ENCODE results near the gene TTC7B. TPM values are rescaled to one million over a fixed set of nuclear protein-coding genes. Genes with fewer than 3 reads are reported as not detected.

TTC7B gene
- total and polyA plus RNA-seq, 2 of the 8 experiments (the other 6 are each of a cell fraction or from before 2014, with no cell fraction given) = 23.7 to 34.0 TPM

GRCh38 chr14:90681929-90682328 is 134.3 kb downstream of the TTC7B start (continued):
- TF ChIP-seq CHD7 (IDR thresholded peaks at IDR 0.05; ENCODE audit: insufficient replicate concordance, low read length) (no peak), HDAC2 (IDR thresholded peaks at IDR 0.05; ENCODE audit: borderline replicate concordance in 1 of 2, low read depth in 2 of 2, low read length in 2 of 2) (no peak), E2F6 (IDR thresholded peaks at IDR 0.05) (no peak), CREB1 (IDR thresholded peaks at IDR 0.05) (no peak), CHD2 (IDR thresholded peaks at IDR 0.05; ENCODE audit: low read length) (no peak), KDM5A (IDR thresholded peaks at IDR 0.05; ENCODE audit: low read length) (no peak), TEAD4 (IDR thresholded peaks at IDR 0.05; ENCODE audit: low read depth, low read length) (no peak), JUND (IDR thresholded peaks at IDR 0.05; ENCODE audit: low read length) (no peak)
